Transverse colon (tissue), 4 donors: ENCODE measurements around the gene SPN. TPM values are rescaled to one million over a fixed set of nuclear protein-coding genes. Genes with fewer than 3 reads are reported as not detected.

Source experiments
- DNase-seq: peaks from one replicate; pipeline ENCODE4 v3.0.0-alpha.2; 2019
- H3K27ac ChIP-seq, 4 donors: fragments of 200-600 bp; sonication (generic); 2 replicates each; pipeline ENCODE4 v1.5.1; 2016 to 2018; ENCODE audit warnings: inconsistent platforms in 4 of 4
- H3K27me3 ChIP-seq: fragments of 200-600 bp; sonication (generic); 2 replicates; pipeline ENCODE4 v1.5.1; 2017; ENCODE audit warnings: inconsistent platforms
- H3K36me3 ChIP-seq, 4 donors: fragments of 200-600 bp; sonication (generic); 2 replicates each; pipeline ENCODE4 v1.5.1; 2017 to 2019; ENCODE audit warnings: inconsistent platforms in 4 of 4
- H3K4me1 ChIP-seq, 4 donors: fragments of 200-600 bp; sonication (generic); 2 replicates each; pipeline ENCODE4 v1.5.1; 2017 to 2020; ENCODE audit warnings: inconsistent platforms in 4 of 4
- H3K4me3 ChIP-seq, 4 donors: fragments of 200-600 bp; sonication (generic); 1 replicate in 1 of 4; 2 replicates in 3 of 4; pipeline versions ENCODE4 v1.5.1 to v1.6.1; 2017 to 2019; ENCODE audit warnings: inconsistent platforms in 4 of 4
- H3K9me3 ChIP-seq, 2 donors: fragments of 200-600 bp; sonication (generic); 2 replicates each; pipeline ENCODE4 v1.5.1; 2017 to 2019; ENCODE audit warnings: inconsistent platforms in 2 of 2
- EP300 ChIP-seq: sonication (generic); formaldehyde crosslinking; IDR thresholded peaks from one replicate; pipeline ENCODE4 v1.6.1; 2017; ENCODE audit warnings: antibody characterized with exemption, low read depth
- POLR2A ChIP-seq: fragments of 450-650 bp; IDR thresholded peaks from one replicate; pipeline ENCODE4 v1.6.1; 2016; ENCODE audit warnings: antibody characterized with exemption, mild to moderate bottlenecking, moderate library complexity
- POLR2AphosphoS5 ChIP-seq, 3 donors: sonication (generic); formaldehyde crosslinking; IDR thresholded peaks; one replicate each; pipeline ENCODE4 v1.6.1; 2016; ENCODE audit warnings: antibody characterized with exemption in 3 of 3
- WGBS, 2 donors: methylation state at CpG; one replicate each; pipeline ENCODE4 v1.1.5; 2018; ENCODE audit warnings: low coverage in 1 of 2; 5-methylcytosine and 5-hydroxymethylcytosine counted together
- in situ Hi-C, 4 donors: fragments of 200-750 bp; cut with MboI; loops; one replicate each; pipeline versions ENCODE4 v1.15.0 to v1.15.1; 2017; ENCODE audit warnings: low sequenced_read_pairs in 3 of 4, low pct_ligation_motif_present in 1 of 4, low pct_unique_long_range_greater_than_20kb in 1 of 4
- intact Hi-C: fragments of 100-400 bp; cut with DNase I; formaldehyde crosslinking; loops from one replicate; pipeline ENCODE4 v1.15.1; 2023; ENCODE audit warnings: low total_unique reads
- total RNA-seq, 4 donors: library from RNA; depleted of rRNA; stranded (reverse); fragments of >200 nt; gene quantifications; one replicate each; pipeline ENCODE4 v1.1.0, GENCODE V29; 2016
- TF ChIP-seq, protein P1 (sequence below), 5 experiments: fragments of 200-600 bp in 3 of 5; fragments of 450-650 bp in 2 of 5; sonication (generic) in 3 of 5; IDR thresholded peaks; 1 replicate in 2 of 5; 2 replicates in 3 of 5; pipeline ENCODE4 v1.5.1; 2016 to 2017; ENCODE audit warnings: antibody characterized with exemption in 5 of 5, inconsistent platforms in 3 of 5, mild to moderate bottlenecking in 2 of 5, moderate library complexity in 1 of 5

SPN gene
- total RNA-seq, 4 donors from 2014 or later, result 0.20 to 3.7 (median 1.1) TPM

DNA sequence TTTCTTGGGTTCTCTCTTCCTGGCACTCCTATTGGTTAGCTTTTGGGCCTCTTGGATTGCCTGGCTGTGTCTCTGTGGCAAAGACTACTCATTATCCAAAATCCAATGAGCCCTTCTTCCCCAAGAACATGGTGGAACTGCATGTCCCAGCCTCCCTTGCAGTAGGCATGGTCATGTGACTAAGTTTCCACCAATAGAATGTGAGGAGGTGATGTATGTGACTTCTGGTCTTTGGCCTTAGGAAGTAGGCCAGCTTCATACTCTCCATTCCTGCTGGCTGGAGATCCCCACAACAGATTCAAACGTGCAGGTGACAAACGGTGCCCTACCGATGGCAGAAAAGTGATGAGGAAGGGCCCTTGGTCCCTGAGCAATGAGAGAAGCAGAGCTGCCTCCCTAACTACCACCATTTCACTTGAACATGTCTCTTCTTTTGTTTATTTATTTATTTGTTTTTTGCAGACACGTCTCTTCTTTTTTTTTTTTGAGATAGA is 17.3 kb upstream of the SPN start:
- Histone ChIP-seq H3K27ac (no peak overlapping the region), H3K4me1 (no peaks in the 10 kb centered on the region), H3K36me3 (no peaks in the 10 kb centered on the region), H3K27me3 (no peaks in the 10 kb centered on the region), H3K4me3 (no peak overlapping the region), H3K9me3 (no peaks in the 10 kb centered on the region)
- WGBS, 2 donors, result 73 to 82% methylated on average over 3 to 4 of the region's 4 CpGs
- TF ChIP-seq POLR2AphosphoS5 (IDR thresholded peaks at IDR 0.05) (no peak), POLR2A (no peak), EP300 (no peak)
- TF ChIP-seq, protein P1, sequence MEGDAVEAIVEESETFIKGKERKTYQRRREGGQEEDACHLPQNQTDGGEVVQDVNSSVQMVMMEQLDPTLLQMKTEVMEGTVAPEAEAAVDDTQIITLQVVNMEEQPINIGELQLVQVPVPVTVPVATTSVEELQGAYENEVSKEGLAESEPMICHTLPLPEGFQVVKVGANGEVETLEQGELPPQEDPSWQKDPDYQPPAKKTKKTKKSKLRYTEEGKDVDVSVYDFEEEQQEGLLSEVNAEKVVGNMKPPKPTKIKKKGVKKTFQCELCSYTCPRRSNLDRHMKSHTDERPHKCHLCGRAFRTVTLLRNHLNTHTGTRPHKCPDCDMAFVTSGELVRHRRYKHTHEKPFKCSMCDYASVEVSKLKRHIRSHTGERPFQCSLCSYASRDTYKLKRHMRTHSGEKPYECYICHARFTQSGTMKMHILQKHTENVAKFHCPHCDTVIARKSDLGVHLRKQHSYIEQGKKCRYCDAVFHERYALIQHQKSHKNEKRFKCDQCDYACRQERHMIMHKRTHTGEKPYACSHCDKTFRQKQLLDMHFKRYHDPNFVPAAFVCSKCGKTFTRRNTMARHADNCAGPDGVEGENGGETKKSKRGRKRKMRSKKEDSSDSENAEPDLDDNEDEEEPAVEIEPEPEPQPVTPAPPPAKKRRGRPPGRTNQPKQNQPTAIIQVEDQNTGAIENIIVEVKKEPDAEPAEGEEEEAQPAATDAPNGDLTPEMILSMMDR (IDR thresholded peaks at IDR 0.05), result no peak
- in situ Hi-C loops (no loop called here), intact Hi-C loops (no loop called here)
- DNase-seq, result no peak

DNA sequence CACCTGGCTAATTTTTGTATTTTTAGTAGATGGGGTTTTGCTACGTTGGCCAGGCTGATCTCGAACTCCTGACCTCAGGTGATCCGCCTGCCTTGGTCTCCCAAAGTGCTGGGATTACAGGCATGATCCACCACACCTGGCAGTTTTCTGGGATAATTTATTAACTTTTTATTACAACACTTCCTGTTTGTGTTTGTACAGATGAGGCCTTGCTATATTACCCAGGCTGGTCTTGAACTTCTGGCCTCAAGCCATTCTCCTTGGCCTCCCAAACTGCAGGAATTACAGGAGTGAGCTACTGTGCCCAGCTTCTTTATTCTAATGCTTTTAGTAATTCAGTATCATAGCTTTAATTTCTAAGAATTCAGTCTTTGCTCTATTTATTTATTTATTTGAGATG is 16.1 kb upstream of the SPN start:
- Histone ChIP-seq H3K27ac (no peak overlapping the region), H3K27me3 (no peaks in the 10 kb centered on the region), H3K9me3 (no peaks in the 10 kb centered on the region), H3K36me3 (no peaks in the 10 kb centered on the region), H3K4me3 (no peak overlapping the region), H3K4me1 (no peaks in the 10 kb centered on the region)
- no peak for DNase-seq
- WGBS, 2 donors, result 79% methylated on average over 3 of the region's 3 CpGs; no CpG with 5 or more reads in 1 of the 2 donors
- TF ChIP-seq POLR2A (no peak), EP300 (no peak)
- TF ChIP-seq, protein P1 (IDR thresholded peaks at IDR 0.05), result no peak
- intact Hi-C loops (no loop called here), in situ Hi-C loops (no loop called here)

DNA sequence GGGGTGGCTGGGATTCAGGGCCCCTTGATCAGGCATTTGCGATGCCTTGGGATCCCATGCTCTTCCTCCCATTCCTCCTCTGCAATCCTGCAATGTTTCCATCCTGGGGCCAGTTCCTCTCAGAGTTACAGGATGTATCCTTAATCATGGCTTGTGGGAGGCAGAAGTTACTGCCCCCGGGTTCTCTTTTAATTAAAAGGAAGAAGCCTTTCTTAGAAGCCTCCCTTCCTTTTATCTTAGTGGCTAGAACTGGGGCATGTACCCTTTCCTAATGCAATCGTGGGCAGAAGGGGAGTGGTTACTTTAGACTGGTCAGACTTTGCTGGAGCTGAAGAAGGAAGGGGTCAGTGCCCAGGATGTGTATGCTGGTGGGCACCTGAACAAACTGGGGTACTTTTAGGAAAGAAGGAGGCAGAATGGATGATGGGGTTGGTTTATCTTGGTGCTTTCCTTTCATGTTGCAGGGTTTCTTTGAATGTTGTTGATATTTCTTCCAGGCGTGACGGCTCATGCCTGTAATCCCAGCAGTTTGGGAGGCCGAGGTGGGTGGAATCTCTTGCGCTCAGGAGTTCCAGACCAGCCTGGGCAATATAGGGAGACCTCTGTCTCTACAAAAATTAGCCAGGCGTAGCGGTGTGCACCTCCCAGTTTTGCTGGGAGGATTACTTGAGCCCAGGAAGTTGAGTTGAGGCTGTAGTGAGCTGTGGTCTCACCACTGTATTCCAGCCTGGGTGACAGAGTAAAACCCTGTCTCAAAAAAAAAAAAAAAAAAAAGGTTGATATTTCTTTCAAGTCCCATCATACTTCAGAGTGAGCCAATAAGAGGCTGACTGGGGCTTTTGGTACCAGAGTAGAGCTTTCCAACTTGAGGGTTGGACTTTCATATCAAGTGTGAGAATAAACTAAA is 13.2 kb upstream of the SPN start:
- H3K27ac ChIP-seq, result no peak overlapping the region
- no peaks in the 10 kb centered on the region for H3K4me1 ChIP-seq
- H3K9me3 ChIP-seq, result no peaks in the 10 kb centered on the region
- in situ Hi-C loops, result loop anchor here in 1 of 4 donors (25.0 kb wide), 1 partner anchor 512 kb away; no protein-coding TSS in a partner anchor
- no peak for TF ChIP-seq POLR2A
- intact Hi-C loops, result no loop called here
- no peaks in the 10 kb centered on the region for H3K27me3 ChIP-seq
- WGBS, 2 donors, result 73 to 84% methylated on average over 4 to 9 of the region's 9 CpGs
- DNase-seq, result no peak
- no peak overlapping the region for H3K4me3 ChIP-seq
- H3K36me3 ChIP-seq, result no peaks in the 10 kb centered on the region

DNA sequence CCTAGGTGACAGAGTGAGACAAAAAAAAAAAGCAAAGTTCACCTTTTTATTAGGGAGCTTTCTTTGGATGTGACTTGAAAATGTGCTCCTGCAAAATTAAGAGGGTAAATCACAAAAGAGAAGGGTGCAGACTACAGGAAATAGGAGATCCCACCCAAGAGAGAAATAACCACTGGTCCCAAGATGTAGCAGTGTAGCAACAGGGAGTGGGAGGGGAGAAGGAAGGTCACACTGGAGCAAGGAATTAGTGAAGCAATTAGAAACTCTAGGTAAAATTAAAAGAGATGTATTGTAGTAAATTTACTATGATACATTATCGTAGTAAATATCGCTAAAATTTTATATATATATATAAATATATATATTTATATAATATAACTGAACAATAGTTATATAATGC is 12.3 kb upstream of the SPN start:
- in situ Hi-C loops (loop anchor here in 1 of 4 donors (25.0 kb wide), 1 partner anchor 512 kb away; no protein-coding TSS in a partner anchor), intact Hi-C loops (no loop called here)
- Histone ChIP-seq H3K9me3 (no peaks in the 10 kb centered on the region), H3K4me3 (no peak overlapping the region), H3K36me3 (no peaks in the 10 kb centered on the region), H3K27ac (no peak overlapping the region), H3K4me1 (no peaks in the 10 kb centered on the region), H3K27me3 (no peaks in the 10 kb centered on the region)
- 89 to 93% methylated on average over 2 of the region's 2 CpGs for WGBS, 2 donors
- no peak for DNase-seq
- TF ChIP-seq, protein P1 (IDR thresholded peaks at IDR 0.05), result no peak
- TF ChIP-seq EP300 (no peak), POLR2AphosphoS5 (IDR thresholded peaks at IDR 0.05) (no peak), POLR2A (no peak)
